ENCODE data around the gene ACP2.

ACP2 gene

GRCh38 chr11:47268448-47269001 is 19.9 kb upstream of the ACP2 start:
- DNase-seq = no peak

GRCh38 chr11:47267876-47268275 is 19.3 kb upstream of the ACP2 start:
- DNase-seq = no peak

- no peak for DNase-seq
Observed at GRCh38 chr11:47264521-47264920, 15.9 kb upstream of the ACP2 start.

- no peak for DNase-seq
Observed at GRCh38 chr11:47264119-47264518, 15.5 kb upstream of the ACP2 start.

GRCh38 chr11:47261291-47261800 is 12.7 kb upstream of the ACP2 start:
- DNase-seq = no peak

- no peak for DNase-seq
Observed at GRCh38 chr11:47260366-47260765, 11.8 kb upstream of the ACP2 start.

GRCh38 chr11:47259232-47259977 is 10.8 kb upstream of the ACP2 start:
- no peak for DNase-seq

GRCh38 chr11:47258317-47258902 is 9.8 kb upstream of the ACP2 start:
- no peak for DNase-seq

GRCh38 chr11:47257517-47258316 is 9.1 kb upstream of the ACP2 start, which contains the start of gene NR1H3:
NR1H3 (plus strand) TSS chr11:47257996; CDS start chr11:47259217, 1,221 bp downstream.
- no peak for DNase-seq

GRCh38 chr11:47257177-47257516 is 8.5 kb upstream of the ACP2 start:
- DNase-seq = no peak

GRCh38 chr11:47256374-47256773 is 7.8 kb upstream of the ACP2 start:
- DNase-seq = no peak

GRCh38 chr11:47254386-47254785 is 5.8 kb upstream of the ACP2 start:
- no peak for DNase-seq

- no peak for DNase-seq
Observed at GRCh38 chr11:47253660-47254059, 5.0 kb upstream of the ACP2 start.

GRCh38 chr11:47251751-47252150 is 3.1 kb upstream of the ACP2 start:
- no peak for DNase-seq

- no peak for DNase-seq
Observed at GRCh38 chr11:47249378-47249715, 733 bp upstream of the ACP2 start.

- DNase-seq = no peak
Observed at GRCh38 chr11:47248304-47248663, 330 bp downstream of the ACP2 start.

GRCh38 chr11:47247502-47247901 is 1.1 kb downstream of the ACP2 start:
- DNase-seq = no peak

- no peak for DNase-seq
Observed at GRCh38 chr11:47245611-47246357, 2.8 kb downstream of the ACP2 start.

- no peak for DNase-seq
Observed at GRCh38 chr11:47244448-47245350, 3.9 kb downstream of the ACP2 start.

- DNase-seq = no peak
Observed at GRCh38 chr11:47243454-47243853, 5.2 kb downstream of the ACP2 start.

GRCh38 chr11:47242596-47243192 is 5.9 kb downstream of the ACP2 start:
- no peak for DNase-seq

All from cortex of kidney (tissue), 1 donor.